Common myeloid progenitor, CD34-positive (primary cell): Measurements from ENCODE around the gene OR51B5.
"Not testable (repeated sequence)": the region's sequence is repeated elsewhere in the genome, so short reads cannot be mapped to it uniquely, and the experiment has no call there.

Experiments used
- CTCF ChIA-PET: fragments of 350-600 bp; sonication (Branson Sonifier 250); formaldehyde crosslinking; loops from one replicate; lab custom pipeline; 2021; ENCODE audit warnings: antibody characterized with exemption; lab: Charles Lee
- POLR2A ChIA-PET: fragments of 350-600 bp; sonication (Branson Sonifier 250); formaldehyde crosslinking; loops from one replicate; lab custom pipeline; 2021; ENCODE audit warnings: antibody characterized with exemption; lab: Charles Lee
- DNase-seq, 3 donors: peaks; one replicate each; pipeline versions ENCODE4 v3.0.0 to v3.0.0-alpha.2; 2013
- H3K27ac ChIP-seq, 2 experiments: 1 replicate in 1 of 2; 2 replicates in 1 of 2; pipeline ENCODE4 v1.7.0; 2013; ENCODE audit warnings: inconsistent platforms in 2 of 2, low read length in 2 of 2, mild to moderate bottlenecking in 2 of 2, low read depth in 1 of 2, moderate library complexity in 1 of 2; ENCODE audit not compliant: severe bottlenecking in 2 of 2, insufficient read depth in 1 of 2, poor library complexity in 1 of 2
- H3K27me3 ChIP-seq, 5 experiments: replicated peaks in 2 of 5; 1 replicate in 3 of 5; 2 replicates in 2 of 5; pipeline versions ENCODE4 v1.6.1 to v1.7.0; 2013; ENCODE audit warnings: low read length in 4 of 5, mild to moderate bottlenecking in 2 of 5, moderate library complexity in 2 of 5, inconsistent platforms in 1 of 5; ENCODE audit not compliant: insufficient read depth in 5 of 5, control insufficient read depth in 4 of 5
- H3K36me3 ChIP-seq, 4 experiments: 1 replicate in 2 of 4; 2 replicates in 2 of 4; pipeline versions ENCODE4 v1.6.1 to v1.7.0; 2013; ENCODE audit warnings: low read length in 3 of 4, control low read depth in 1 of 4, mild to moderate bottlenecking in 1 of 4; ENCODE audit not compliant: control insufficient read depth in 4 of 4, insufficient read depth in 4 of 4
- H3K4me1 ChIP-seq, 4 experiments: 1 replicate in 3 of 4; 2 replicates in 1 of 4; pipeline versions ENCODE4 v1.6.1 to v1.7.1; 2013; ENCODE audit warnings: low read length in 3 of 4, mild to moderate bottlenecking in 3 of 4, control low read depth in 1 of 4, inconsistent platforms in 1 of 4, moderate library complexity in 1 of 4; ENCODE audit not compliant: control insufficient read depth in 4 of 4, insufficient read depth in 4 of 4; ENCODE audit errors: control extremely low read depth in 1 of 4
- H3K4me3 ChIP-seq, 7 experiments: 1 replicate in 4 of 7; 2 replicates in 3 of 7; pipeline versions ENCODE4 v1.5.1 to v1.7.0; 2013; ENCODE audit warnings: mild to moderate bottlenecking in 7 of 7, low read length in 6 of 7, moderate library complexity in 6 of 7, inconsistent platforms in 2 of 7, low read depth in 2 of 7, control low read depth in 1 of 7; ENCODE audit not compliant: insufficient read depth in 4 of 7, control insufficient read depth in 1 of 7; ENCODE audit errors: extremely low read depth in 1 of 7
- H3K9me3 ChIP-seq, 5 experiments: 1 replicate in 4 of 5; 2 replicates in 1 of 5; pipeline versions ENCODE4 v1.6.1 to v1.7.1; 2013; ENCODE audit warnings: low read length in 4 of 5, mild to moderate bottlenecking in 2 of 5, inconsistent platforms in 1 of 5, low read depth in 1 of 5, moderate library complexity in 1 of 5; ENCODE audit not compliant: control insufficient read depth in 4 of 5, insufficient read depth in 2 of 5; ENCODE audit errors: control extremely low read depth in 1 of 5
- whole genome bisulfite sequencing: methylation state at CpG from one replicate; pipeline ENCODE4 v1.1.5; 2013; ENCODE audit not compliant: insufficient coverage; 5-methylcytosine and 5-hydroxymethylcytosine counted together

The OR51B5 gene

DNA sequence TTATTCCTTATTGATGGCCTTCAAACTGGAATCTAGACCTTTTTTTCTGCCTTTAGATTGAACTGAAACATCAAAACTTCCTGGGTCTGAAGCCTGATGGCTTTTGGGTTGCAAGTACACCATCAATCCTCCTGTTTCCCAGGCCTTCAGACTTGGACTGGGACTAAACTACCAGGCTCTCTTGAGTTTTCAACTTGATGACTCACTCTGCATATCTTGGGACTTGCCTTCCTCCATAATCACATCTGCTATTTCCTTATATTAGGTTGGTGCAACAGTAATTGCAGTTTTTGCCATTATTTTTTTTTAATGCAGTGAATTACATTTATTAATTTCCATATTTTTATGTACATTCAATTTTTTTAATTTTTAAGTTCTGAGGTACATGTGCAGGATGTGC lies 7.0 kb downstream of the OR51B5 start:
- H3K4me3 ChIP-seq = no peak overlapping the region
- no peak overlapping the region for H3K27ac ChIP-seq
- POLR2A ChIA-PET = no interaction called here
- CTCF ChIA-PET = no interaction called here
- no peaks in the 10 kb centered on the region for H3K9me3 ChIP-seq
- no peaks in the 10 kb centered on the region for H3K27me3 ChIP-seq
- peaks cover 0 to 3% (median 0%) of the 10 kb centered on the region in 4 experiments for H3K4me1 ChIP-seq
- H3K36me3 ChIP-seq = no peaks in the 10 kb centered on the region
- DNase-seq = no peak

DNA sequence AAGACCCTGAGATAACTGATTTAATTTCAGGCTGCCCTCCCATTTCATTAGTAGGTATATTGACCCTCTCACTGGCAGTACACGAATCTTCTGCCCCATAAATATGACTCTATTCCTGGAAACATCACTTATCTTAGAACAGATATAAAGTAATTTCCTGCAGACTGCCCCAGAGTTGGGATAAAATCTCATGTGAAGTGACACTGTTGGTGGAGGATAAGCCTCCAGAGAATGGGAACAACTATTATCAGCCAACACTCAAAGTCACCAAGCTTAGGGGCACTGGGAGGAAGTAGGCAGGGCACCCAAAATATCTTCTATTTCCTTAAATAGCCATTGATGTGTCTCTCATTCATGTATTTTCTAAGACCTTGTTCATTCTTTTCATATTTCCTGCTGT lies 8.2 kb downstream of the OR51B5 start:
- ChIA-PET POLR2A (no interaction called here), CTCF (no interaction called here)
- no CpG with 5 or more reads among the region's 1 CpG for WGBS
- Histone ChIP-seq H3K4me1 (peaks cover 0 to 3% (median 0%) of the 10 kb centered on the region in 4 experiments), H3K4me3 (no peak overlapping the region), H3K36me3 (no peaks in the 10 kb centered on the region), H3K9me3 (no peaks in the 10 kb centered on the region), H3K27ac (no peak overlapping the region), H3K27me3 (no peaks in the 10 kb centered on the region)
- no peak for DNase-seq

DNA sequence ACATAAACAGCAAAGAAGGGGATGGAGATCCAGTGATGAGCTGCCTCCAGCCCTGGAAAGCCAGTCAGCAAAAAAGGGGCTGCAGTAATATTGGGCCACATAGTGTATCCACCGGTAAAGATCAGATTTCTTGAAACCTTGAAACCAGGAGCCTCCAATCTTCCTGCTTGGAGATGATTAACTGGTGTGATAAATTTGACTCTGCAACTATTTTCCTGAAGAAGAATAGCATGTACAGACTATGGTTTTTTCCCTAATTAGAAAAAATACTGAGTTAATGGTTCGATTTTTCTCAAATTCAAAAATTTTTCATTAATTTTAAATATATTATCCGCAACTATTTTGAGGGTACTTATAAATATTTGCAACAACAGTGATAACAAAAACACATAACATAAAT lies 19.1 kb downstream of the OR51B5 start, which contains the start of gene OR51B2:
Gene OR51B2 (minus strand): TSS at position 101 of the 400 bp plus-strand sequence. CDS start 0 bp downstream, at position 101.
- ChIA-PET CTCF (no interaction called here), POLR2A (no interaction called here)
- WGBS = 100% methylated on average over 1 of the region's 3 CpGs
- H3K27ac ChIP-seq = no peak within 1 kb of the TSS
- H3K36me3 ChIP-seq = no peaks in the 10 kb centered on the region
- H3K4me3 ChIP-seq = no peak within 1 kb of the TSS
- no peaks in the 10 kb centered on the region for H3K27me3 ChIP-seq
- DNase-seq = no peak
- H3K9me3 ChIP-seq = peaks cover 0 to 1% (median 0%) of the 10 kb centered on the region in 5 experiments
- H3K4me1 ChIP-seq = no peaks in the 10 kb centered on the region

DNA sequence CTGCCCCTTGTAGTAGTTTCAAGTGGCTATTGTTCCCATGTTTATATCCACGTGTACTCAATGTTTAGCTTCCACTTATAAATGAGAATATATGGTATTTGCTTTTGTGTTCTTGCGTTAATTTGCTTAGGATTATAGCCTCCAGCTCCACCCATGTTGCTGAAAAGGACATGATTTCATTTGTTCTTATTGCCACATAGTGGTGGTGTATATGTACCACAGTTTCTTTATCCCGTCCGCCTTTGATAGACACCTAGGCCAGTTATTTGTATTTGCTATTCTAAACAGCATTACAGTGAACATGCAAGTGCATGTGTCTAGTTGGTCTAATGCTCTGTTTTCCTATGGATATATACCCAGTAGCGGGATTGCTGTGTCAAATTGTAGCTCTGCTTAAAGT lies 26.0 kb downstream of the OR51B5 start:
- Histone ChIP-seq H3K4me1 (no peaks in the 10 kb centered on the region), H3K36me3 (no peaks in the 10 kb centered on the region), H3K4me3 (no peak overlapping the region), H3K9me3 (no peaks in the 10 kb centered on the region), H3K27me3 (no peaks in the 10 kb centered on the region), H3K27ac (no peak overlapping the region)
- DNase-seq = no peak
- 100% methylated on average over 2 of the region's 5 CpGs for WGBS
- ChIA-PET POLR2A (no interaction called here), CTCF (no interaction called here)

DNA sequence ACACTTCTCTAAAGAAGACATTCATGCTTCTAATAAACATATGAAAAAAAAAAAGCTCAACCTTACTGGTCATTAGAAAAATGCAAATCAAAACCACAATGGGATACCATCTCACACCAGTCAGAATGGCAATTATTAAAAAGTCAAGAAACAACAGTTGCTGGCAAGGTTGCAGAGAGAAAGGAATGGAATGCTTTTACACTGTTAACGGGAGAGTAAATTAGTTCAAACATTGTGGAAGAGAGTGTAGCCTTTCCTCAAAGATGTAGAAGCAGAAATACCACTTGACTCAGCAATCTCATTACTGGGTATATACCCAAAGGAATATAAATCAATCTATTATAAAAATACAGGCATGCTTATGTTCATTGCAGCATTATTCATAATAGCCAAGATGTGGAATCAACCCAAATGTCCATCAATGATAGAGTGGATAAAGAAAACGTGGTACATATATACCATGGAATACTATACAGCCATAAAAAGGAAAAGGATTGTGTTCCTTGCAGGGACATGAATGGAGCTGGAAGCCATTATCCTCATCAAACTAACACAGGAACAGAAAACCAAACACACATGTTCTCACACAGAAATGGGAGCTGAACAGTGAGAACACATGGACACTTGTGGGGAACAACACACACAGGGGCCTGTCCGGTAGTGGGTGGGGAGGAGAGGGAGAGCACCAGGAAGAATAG lies 29.8 kb downstream of the OR51B5 start:
- DNase-seq, H3K27ac ChIP-seq, H3K9me3 ChIP-seq, H3K4me3 ChIP-seq, CTCF ChIA-PET, POLR2A ChIA-PET, H3K4me1 ChIP-seq, H3K36me3 ChIP-seq, H3K27me3 ChIP-seq: not testable (repeated sequence)
- no CpG with 5 or more reads among the region's 3 CpGs for WGBS

DNA sequence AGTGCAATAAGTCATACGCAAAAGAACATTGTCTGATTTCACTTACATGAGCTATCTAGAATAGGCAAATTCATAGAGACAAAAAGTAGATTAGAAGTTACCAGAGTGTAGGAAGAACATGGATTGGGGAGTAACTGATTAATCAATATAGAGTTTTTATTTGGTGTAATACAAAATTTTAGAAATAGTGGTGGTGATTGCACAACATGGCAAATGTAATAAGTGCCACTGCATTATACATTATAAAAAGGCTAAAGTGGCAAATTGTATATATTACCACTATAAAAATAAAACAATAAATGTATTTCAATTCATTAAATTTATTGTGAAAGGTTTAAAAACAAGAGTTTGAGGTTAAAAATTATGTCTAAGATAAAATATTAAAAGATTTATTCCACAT lies 32.9 kb downstream of the OR51B5 start:
- WGBS = no CpG with 5 or more reads among the region's 1 CpG
- ChIA-PET CTCF (no interaction called here), POLR2A (no interaction called here)
- no peak for DNase-seq
- Histone ChIP-seq H3K4me3 (no peak overlapping the region), H3K36me3 (no peaks in the 10 kb centered on the region), H3K4me1 (no peaks in the 10 kb centered on the region), H3K9me3 (no peaks in the 10 kb centered on the region), H3K27me3 (no peaks in the 10 kb centered on the region), H3K27ac (no peak overlapping the region)

DNA sequence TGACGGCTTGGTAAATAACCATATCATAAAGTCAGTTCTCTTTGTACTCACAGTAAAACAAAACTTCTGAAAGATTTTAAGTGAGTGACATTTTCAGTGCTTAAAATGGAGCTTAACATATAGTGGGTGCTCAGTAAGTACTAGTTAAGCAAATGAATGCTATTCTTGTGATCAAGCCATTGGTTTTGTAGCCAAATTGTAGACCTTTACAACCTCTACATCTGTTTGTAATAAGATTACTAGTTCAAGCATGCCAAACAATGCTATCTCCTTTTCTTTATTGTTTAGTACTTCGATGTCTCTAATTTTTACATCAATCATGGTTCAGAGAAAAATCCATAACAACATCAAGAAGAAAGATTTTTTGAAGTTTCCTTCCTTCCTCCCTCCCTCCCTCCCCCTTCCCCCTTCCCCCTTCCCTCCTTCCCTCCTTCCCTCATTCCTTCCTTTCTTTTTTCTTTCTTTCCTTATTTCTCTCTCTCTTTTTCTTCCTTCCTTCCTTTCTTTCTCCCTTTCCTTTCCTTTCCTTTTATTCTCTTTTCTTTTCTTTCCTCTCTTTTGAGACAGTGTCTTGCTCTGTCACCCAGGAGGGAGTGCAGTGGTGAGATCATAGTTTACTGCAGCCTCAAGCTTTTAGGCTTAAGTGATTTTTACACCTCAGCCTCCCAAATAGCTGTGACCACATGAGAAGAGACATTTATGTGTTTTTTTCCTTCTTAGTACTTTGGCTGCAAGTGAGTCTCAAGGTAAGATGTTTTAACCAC lies 35.9 kb downstream of the OR51B5 start:
- POLR2A ChIA-PET = no interaction called here
- no peaks in the 10 kb centered on the region for H3K36me3 ChIP-seq
- H3K4me3 ChIP-seq = no peak overlapping the region
- no peaks in the 10 kb centered on the region for H3K27me3 ChIP-seq
- H3K9me3 ChIP-seq = no peaks in the 10 kb centered on the region
- DNase-seq = no peak
- CTCF ChIA-PET = no interaction called here
- no peaks in the 10 kb centered on the region for H3K4me1 ChIP-seq
- no peak overlapping the region for H3K27ac ChIP-seq
- no CpG with 5 or more reads among the region's 2 CpGs for WGBS
